GM18505 (cell line): ENCODE results near the gene C9orf153.
A peak's percentile ranks its signal among the peaks of the same experiment; 100 is the strongest.
"Not testable (repeated sequence)": the region's sequence is repeated elsewhere in the genome, so short reads cannot be mapped to it uniquely, and the experiment has no call there.

Source experiments
- ATAC-seq: cut with Tn5 transposase; IDR thresholded peaks from one replicate; pipeline ENCODE4 v1.9.1; 2021; ENCODE audit not compliant: unreplicated experiment
- POLR2A ChIP-seq: IDR thresholded peaks from 4 replicates; pipeline ENCODE4 v1.6.1; 2011; ENCODE audit warnings: borderline replicate concordance; ENCODE audit not compliant: insufficient read depth, insufficient read length; ENCODE audit errors: extremely low read depth

The C9orf153 gene

DNA sequence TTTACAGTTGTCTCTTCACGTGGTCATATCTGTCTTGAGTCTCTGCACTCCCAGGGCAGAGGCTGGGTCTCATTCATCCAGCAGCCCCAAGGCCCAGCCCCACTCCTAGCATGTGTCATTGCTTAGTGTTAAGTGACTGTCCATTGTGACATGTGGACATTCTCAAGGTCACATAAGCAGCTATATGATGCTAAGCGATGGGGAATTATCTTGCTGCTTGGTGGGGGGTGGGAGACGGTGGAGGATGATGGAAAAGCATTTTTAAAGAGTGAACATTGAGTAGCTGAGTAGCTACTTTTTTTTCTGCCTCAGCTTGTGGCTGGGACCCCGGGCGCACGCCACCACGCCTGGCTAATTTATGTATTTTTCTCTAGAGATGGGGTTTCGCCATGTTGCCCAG is at the start of gene C9orf153:
C9orf153 (minus strand) TSS at position 101 of the 400 bp plus-strand sequence. CDS start 30,054 bp downstream, outside the sequence.
- no peak for TF ChIP-seq POLR2A
- no peak for ATAC-seq

DNA sequence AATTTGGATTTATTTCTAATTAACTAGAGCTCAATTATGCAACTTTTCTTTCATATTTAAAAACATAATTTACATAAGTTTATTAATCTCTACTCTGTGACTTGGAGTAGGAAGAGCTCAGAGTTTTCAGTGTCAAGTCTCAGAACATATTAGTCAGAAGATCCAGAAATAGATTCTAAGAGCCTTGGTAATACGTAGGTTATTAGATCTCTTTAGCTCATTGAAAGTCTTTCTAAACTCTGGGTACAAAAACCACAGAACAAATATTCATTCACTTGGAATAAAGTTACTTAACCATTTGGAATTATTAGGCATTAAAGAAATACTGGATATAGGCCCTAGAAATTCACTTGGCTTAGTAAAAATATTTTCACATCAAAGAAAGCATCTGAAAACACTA is 49.2 kb upstream of the C9orf153 start:
- no peak for TF ChIP-seq POLR2A
- no peak for ATAC-seq

DNA sequence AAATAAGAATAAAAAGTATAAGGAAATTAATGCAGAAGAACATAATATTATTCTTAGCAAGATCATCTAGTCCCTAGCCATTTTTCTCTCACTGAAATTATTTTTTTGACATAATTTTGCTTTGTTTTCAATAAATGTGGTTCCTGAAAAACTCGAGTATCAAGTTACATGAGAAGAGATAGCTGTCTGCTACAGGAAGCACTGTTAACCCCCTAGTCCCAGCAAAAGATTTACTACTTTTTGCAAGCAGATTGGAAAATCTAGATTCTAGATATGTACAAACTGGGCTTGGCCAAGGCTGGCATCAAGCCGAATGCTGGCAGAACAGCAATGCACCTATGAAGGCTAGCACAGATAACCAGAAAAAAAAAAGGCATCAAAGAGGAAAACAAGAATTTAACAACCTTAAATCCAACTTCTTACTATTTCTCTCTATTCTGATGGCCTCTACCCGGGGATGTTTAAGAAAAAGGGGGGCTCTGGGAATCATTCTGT is 44.8 kb upstream of the C9orf153 start:
- no peak for TF ChIP-seq POLR2A
- no peak for ATAC-seq

DNA sequence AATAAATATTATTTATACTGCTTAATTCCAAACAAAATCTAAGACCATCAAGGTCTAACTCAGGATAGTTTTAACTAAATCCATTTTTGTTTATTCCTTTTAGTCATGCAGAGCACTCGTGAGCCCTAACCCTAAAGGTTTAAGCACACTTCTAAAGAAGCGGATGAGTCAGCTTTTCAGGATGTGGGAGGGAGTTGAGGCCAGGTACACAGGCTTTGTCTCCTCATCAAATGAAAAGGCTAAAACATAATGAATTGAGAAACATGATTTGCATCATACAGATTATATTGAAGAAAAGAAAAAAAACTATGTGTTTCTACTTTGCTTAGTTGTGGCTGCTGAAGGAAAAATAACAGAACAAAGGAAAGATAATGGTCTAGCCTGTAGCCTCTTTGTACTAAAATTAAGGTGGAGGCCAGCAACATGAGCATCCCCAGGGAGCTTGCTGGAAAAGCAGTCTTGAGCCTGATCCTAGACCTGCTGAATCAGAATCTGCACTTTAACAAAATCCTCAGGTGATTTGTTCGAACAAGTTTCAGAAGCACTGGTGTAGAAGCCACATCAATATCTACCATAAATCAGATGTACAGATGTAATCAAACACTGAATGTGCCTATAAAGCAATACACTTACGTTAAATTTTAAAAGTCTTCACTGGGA is 44.0 kb upstream of the C9orf153 start:
- TF ChIP-seq POLR2A, result no peak
- ATAC-seq, result no peak

DNA sequence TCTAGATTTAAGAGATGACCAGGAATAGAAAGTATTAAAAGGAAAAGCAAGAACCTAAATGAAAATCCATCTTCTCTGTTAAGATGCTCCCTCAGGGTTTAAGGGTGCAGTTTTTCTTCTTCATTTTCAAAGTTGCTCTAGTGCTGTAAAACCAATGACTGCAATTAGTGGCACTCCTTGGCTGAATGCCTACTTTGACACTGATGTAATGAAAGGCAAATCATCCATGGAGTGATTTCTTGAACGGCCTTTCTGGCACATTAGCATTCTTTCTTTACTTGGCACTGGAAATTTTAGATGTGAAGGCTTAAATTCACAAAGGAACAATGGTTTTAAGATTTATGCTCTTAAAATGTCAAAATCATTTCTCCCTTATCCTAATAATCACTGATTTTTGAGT is 42.2 kb upstream of the C9orf153 start:
- no peak for TF ChIP-seq POLR2A
- no peak for ATAC-seq

DNA sequence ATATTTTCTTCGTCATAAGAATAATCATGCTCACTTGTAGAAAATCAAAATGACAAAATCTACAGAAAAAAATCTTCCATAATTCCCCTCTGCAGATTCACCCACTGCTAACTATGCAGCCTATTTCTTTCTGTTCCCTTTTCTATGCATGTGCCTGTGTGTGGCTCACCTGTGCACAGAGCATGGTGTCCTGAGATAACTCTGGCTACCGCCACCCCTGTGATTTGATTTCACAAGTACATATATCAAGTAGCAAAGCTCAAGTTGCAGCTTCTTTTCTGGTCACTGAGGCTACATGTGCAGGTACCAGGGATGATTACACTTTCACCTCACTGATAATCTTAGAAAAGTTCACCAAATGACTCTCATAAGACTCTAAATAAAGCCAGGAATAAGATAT is 41.2 kb upstream of the C9orf153 start:
- TF ChIP-seq POLR2A, result no peak
- ATAC-seq, result no peak

DNA sequence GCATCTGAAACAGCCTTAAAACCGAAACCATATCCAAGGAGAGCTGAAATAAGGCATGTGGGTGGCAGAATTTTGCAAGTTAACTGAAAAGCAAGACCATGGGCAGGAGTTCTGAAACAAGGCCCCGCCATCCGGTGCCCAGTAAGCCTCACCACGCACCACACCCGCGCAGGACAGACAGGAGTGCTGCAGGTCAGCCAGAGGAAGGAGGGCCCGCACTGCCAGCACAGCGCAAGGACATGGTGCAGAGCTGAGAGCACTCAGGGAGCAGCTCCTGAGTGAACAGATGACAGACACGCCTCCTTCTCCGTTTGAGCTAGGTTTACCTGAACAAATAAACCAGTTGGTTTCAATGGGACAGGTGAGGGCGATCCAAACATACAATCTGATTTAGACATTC is 39.4 kb upstream of the C9orf153 start:
- no peak for TF ChIP-seq POLR2A
- ATAC-seq, result no peak

DNA sequence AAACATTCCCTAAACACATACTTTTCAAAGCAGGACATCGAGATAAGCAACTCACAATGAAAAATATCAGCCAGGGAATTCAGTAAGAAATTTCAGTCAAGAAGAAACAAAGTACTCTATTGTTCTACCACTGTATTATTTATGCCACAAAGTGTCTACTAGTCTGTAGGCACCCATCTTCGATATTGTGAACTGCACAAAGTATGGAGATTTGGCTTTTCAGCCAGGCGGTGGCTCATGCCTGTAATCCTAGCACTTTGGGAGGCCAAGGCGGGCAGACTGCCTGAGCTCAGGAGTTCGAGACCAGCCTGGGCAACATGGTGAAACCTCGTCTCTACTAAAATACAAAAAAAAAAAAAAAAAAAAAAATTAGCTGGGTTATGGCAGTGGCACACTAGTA is 30.9 kb upstream of the C9orf153 start:
- ATAC-seq, result not testable (repeated sequence)

DNA sequence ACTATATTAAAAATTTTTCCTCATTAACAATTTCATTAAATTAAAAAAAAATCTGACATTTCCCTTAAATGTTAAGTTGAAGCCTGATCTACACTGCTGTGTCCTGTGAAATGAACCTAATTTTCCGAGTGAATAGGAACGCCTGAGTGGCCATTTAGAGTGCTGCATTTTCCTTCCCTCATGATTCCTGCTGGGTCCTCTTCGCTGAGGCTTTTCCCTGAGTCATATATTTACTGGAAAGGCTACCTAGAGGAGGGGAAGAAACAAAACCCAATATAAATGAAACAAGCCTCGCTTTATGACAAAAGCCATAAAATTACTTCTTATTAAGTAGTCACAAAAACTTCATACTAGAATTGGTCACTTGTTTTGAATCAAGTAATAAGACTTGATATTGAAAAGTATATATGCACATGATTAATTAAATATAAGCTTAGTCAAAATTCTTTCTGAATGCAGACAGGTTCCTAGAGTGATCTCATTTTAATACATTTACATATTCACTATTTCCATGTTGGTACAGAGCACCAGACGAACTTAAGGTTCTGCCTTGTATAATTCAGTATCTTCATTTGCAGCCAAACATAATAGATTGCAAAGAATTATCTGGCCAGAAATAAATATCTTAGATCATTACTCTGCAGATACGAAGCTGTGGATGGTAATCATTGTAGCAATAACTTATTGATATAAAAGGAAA is 29.2 kb upstream of the C9orf153 start:
- no peak for ATAC-seq
- TF ChIP-seq POLR2A, result no peak

DNA sequence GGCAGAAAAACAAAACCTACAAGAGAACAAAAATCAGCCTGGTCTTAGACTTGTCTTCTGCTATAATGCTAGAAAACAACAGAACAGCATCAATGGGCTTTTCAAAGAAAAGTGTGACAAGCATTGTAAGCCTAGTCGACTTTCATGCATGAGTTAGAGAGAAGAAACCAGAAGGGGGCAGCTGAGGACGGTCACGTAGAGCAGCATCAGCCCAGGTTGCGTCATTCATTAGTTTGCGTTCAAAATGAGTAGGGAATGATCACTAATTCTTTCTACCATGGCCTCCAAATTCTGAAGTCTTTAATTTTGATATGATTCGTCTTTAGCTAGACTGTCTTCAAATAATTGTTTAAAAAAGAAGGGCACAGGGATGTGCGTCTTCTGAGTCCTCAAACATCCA is 27.6 kb upstream of the C9orf153 start:
- ATAC-seq, result no peak
- TF ChIP-seq POLR2A, result no peak

DNA sequence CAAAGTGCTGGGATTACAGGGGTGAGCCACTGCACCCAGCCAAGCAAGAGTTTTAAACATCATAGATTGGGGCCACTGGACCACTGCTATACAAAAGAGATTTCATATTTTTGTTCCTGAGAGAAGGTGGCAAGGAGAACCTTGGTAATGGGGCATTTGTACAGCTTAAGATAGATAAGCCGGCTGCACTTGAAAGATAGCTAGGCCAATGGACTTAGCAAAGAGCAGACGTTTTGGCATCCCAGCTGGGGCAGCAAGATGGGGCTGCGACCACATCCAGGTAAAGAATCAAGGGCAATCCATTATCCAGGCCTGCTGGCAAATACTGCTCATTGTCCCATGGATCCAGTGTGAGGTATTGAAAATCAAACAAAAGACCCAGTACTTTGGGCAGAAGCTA is 26.8 kb upstream of the C9orf153 start:
- no peak for TF ChIP-seq POLR2A
- ATAC-seq, result no peak

DNA sequence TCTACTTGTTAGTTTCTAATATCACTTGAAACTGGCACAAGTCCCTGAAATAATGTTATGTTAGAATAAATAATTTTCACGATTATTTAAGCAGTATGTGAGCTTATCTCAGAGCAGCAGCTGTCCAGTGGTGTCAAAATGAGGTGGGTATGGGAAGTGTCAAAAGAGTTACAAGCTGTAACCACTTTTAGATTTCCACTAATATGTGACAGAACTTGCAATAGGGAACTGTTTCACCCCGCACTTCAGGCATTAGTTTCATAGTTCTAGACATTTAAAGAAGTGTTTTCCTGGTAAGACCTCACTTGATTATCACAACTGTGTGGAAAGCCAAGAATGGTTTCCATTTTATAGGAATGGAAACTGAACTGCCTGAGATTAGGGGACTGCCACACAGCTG is 25.8 kb upstream of the C9orf153 start:
- no peak for ATAC-seq
- no peak for TF ChIP-seq POLR2A

DNA sequence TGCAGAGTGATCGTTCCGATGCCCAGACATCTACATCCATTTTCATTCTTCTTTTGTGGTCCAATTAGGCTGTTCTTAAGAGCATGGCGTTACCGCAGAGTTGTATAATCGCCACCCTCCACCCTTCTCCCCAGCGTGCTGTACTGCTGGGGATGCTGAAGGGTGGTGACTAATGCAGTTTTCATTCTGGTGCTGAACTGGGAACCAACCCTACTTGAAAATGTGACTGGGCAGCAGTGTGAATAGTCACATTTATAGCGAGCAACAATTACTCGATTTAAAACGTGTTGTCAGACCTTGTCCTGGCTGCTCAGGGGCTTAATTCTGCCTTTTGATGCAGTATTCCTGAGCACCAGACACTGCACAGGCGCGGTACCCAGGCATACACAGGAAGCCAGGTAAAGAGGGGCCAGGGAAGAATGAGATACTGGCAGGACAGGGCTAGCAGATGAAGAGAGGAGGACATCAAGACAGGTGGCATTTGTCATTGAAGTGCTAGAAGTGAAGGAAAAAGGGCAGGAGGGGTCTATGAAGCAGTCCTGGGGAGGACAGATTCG is 23.6 kb upstream of the C9orf153 start:
- peak; percentile 14 for ATAC-seq
- TF ChIP-seq POLR2A, result no peak

DNA sequence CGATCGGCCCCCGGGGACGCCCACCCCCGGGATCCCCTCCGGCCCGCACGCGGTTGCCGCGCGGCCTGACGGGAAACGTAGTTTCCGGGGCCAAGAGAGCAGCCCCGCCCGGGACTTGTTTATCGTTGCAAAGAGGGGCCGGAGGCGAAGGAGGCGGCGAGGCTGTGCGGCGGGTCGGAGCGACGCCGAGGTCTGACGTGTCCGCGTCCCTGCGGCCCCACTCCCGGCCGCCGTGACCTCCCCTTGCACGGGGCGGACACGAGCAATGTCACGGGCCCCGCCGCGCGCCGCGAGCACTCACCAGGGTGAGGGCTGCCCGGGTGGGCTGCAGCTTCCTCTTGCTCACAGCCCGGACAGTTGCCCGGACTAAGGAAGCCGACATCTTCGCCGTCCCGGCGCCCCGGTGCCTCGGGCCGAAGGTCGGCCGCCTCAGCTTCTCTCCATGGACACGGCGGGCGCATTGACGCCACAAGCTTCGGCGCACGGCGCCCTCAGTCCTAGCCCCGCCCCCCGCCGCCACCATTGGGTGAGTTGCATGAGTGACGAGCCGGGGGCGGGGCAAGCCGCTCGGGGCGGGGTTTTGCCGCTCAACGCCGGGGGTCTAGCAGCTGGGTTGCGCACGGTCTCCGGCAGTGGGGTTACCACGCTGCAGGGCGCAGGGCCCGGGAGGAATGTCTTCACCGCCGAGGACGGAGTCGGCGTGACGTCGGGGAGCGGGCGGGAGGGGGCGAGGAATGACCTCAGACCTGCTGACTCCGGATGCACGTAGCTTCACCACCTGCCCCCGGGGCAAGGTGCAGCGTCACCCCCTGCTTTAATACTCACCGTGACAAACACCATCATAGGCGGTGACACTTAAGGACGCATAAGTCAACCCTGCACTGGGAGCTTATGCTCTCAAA is 22.9 kb upstream of the C9orf153 start, which contains the start of gene ISCA1:
ISCA1 (minus strand) TSS at position 462 of the 902 bp plus-strand sequence; CDS start at position 382, 80 bp downstream.
- ATAC-seq, result peak; percentile 81
- peak; percentile 83 for TF ChIP-seq POLR2A

DNA sequence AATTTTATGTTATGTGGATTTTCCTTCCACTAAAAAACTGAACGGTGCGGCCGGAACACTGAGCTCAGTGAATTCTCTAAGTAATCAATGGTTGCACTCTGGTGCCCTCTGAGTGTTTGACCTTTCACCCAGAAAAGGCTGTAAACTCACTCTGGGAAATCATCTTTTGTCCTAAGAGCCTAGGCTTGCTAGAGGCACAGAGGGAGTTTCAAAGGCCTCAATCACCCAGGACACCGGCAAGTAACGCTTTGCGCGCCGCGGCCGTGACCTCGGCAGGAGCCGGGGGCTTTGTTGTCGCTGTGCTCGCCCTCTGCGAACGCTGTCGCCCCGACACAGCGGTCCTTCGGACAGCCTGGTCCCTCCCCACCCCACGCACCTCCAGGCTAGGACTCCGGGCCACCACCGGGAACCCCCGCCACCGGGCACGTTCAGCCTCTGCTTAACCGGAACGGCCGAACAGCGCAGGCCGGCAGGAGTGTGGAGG is 22.2 kb upstream of the C9orf153 start:
- TF ChIP-seq POLR2A, result no peak
- peak; percentile 23 for ATAC-seq
